IMR-90 (cell line): ENCODE results near the gene CCDC116. TPM values are rescaled to one million over a fixed set of nuclear protein-coding genes. Genes with fewer than 3 reads are reported as not detected.

Experiments
- ATAC-seq: fragments of 200-7000 bp; cut with Tn5 transposase; 2 replicates; pipeline ENCODE4 v1.9.1; 2020; ENCODE audit warnings: low read depth, mild to moderate bottlenecking, moderate library complexity
- Bru-seq: library from RNA; stranded (reverse); fragments of 400-500 nt; gene quantifications from one replicate; lab custom pipeline; 2021; lab: Mats Ljungman, UMichigan
- BruChase-seq, 2 experiments: library from RNA; stranded (reverse); fragments of 400-500 nt; gene quantifications; one replicate each; lab custom pipeline; 2021; lab: Mats Ljungman, UMichigan
- BruUV-seq: library from RNA; stranded (reverse); fragments of 400-500 nt; replicated peaks from 2 replicates; lab custom pipeline; 2021; lab: Mats Ljungman, UMichigan
- CTCF ChIA-PET: fragments of 300-600 bp; formaldehyde crosslinking; extraction: SDS; loops from one replicate; lab custom pipeline; 2021; ENCODE audit warnings: antibody characterized with exemption; lab: Yijun Ruan, JAX
- POLR2A ChIA-PET: fragments of 300-600 bp; sonication (Branson Sonifier 250); formaldehyde crosslinking; loops from one replicate; lab custom pipeline; 2022; ENCODE audit warnings: antibody characterized with exemption; ENCODE audit not compliant: unreplicated experiment; lab: Charles Lee
- DNase-seq: peaks from one replicate; pipeline ENCODE4 v3.0.0; 2013
- H2AFZ ChIP-seq: replicated peaks from 2 replicates; pipeline ENCODE3; 2013; ENCODE audit warnings: low read length, mild to moderate bottlenecking; ENCODE audit not compliant: poor library complexity
- H2AK5ac ChIP-seq: 2 replicates; pipeline ENCODE4 v1.6.1; 2013; ENCODE audit warnings: low read depth, low read length, inconsistent platforms
- H2AK9ac ChIP-seq: replicated peaks from 2 replicates; pipeline ENCODE3; 2013; ENCODE audit warnings: mild to moderate bottlenecking, low read depth, low read length, moderate library complexity; ENCODE audit not compliant: poor library complexity
- H2BK120ac ChIP-seq: 2 replicates; pipeline ENCODE4 v1.6.1; 2013; ENCODE audit warnings: low read depth, low read length, inconsistent platforms
- H2BK15ac ChIP-seq: 3 replicates; pipeline ENCODE4 v1.6.1; 2013; ENCODE audit warnings: low read depth, low read length, inconsistent platforms
- H2BK20ac ChIP-seq: 2 replicates; pipeline ENCODE4 v1.6.1; 2013; ENCODE audit warnings: low read depth, mild to moderate bottlenecking, inconsistent platforms, low read length, moderate library complexity
- H2BK5ac ChIP-seq: 2 replicates; pipeline ENCODE4 v1.6.1; 2013; ENCODE audit warnings: mild to moderate bottlenecking, low read depth, low read length, inconsistent platforms; ENCODE audit not compliant: poor library complexity, severe bottlenecking
- H3K14ac ChIP-seq: replicated peaks from 2 replicates; pipeline ENCODE4 v1.6.1; 2013; ENCODE audit warnings: low read depth, low read length, inconsistent platforms
- H3K18ac ChIP-seq: 2 replicates; pipeline ENCODE4 v1.6.1; 2013; ENCODE audit warnings: low read depth, low read length, control low read depth
- H3K23ac ChIP-seq: 2 replicates; pipeline ENCODE4 v1.6.1; 2013; ENCODE audit warnings: low read depth, low read length, inconsistent platforms
- H3K27ac ChIP-seq: 2 replicates; pipeline ENCODE4 v1.5.1; 2013; ENCODE audit warnings: mild to moderate bottlenecking, control low read depth, low read length; ENCODE audit not compliant: insufficient read depth
- H3K27me3 ChIP-seq: 2 replicates; pipeline ENCODE4 v1.6.1; 2013; ENCODE audit warnings: low read length; ENCODE audit not compliant: control insufficient read depth, insufficient read depth
- H3K36me3 ChIP-seq: 2 replicates; pipeline ENCODE4 v1.6.1; 2013; ENCODE audit warnings: low read length, mixed read lengths; ENCODE audit not compliant: control insufficient read depth, insufficient read depth
- H3K4ac ChIP-seq: 2 replicates; pipeline ENCODE4 v1.6.1; 2013; ENCODE audit warnings: low read depth, low read length, inconsistent platforms
- H3K4me1 ChIP-seq: 2 replicates; pipeline ENCODE4 v1.6.1; 2013; ENCODE audit warnings: low read length, mixed read lengths; ENCODE audit not compliant: control insufficient read depth, insufficient read depth
- H3K4me2 ChIP-seq: 2 replicates; pipeline ENCODE4 v1.6.1; 2013; ENCODE audit warnings: low read depth, mild to moderate bottlenecking, control low read depth, low read length, moderate library complexity
- H3K4me3 ChIP-seq: 2 replicates; pipeline ENCODE4 v1.5.1; 2013; ENCODE audit warnings: low read depth, mild to moderate bottlenecking, control low read depth, low read length, moderate library complexity; ENCODE audit not compliant: insufficient read depth
- H3K56ac ChIP-seq: 2 replicates; pipeline ENCODE4 v1.6.1; 2013; ENCODE audit warnings: low read length, inconsistent platforms; ENCODE audit not compliant: insufficient read depth; ENCODE audit errors: extremely low read depth
- H3K79me1 ChIP-seq, 2 experiments: 2 replicates each; pipeline ENCODE4 v1.6.1; 2013; ENCODE audit warnings: low read length in 2 of 2, inconsistent platforms in 1 of 2, low read depth in 1 of 2
- H3K9ac ChIP-seq: 2 replicates; pipeline ENCODE4 v1.6.1; 2013; ENCODE audit warnings: low read depth, low read length, control low read depth
- H3K9me1 ChIP-seq: 2 replicates; pipeline ENCODE4 v1.6.1; 2013; ENCODE audit warnings: low read length, inconsistent platforms; ENCODE audit not compliant: insufficient read depth
- H3K9me3 ChIP-seq: 2 replicates; pipeline ENCODE4 v1.6.1; 2013; ENCODE audit warnings: low read length; ENCODE audit not compliant: control insufficient read depth, insufficient read depth
- H4K20me1 ChIP-seq: 2 replicates; pipeline ENCODE4 v1.6.1; 2013; ENCODE audit warnings: low read length, inconsistent platforms; ENCODE audit not compliant: insufficient read depth
- H4K5ac ChIP-seq: 2 replicates; pipeline ENCODE4 v1.6.1; 2013; ENCODE audit warnings: mild to moderate bottlenecking, low read depth, low read length, control low read depth
- H4K8ac ChIP-seq, 2 experiments: 2 replicates each; pipeline ENCODE4 v1.6.1; 2013; ENCODE audit warnings: low read depth in 2 of 2, low read length in 2 of 2, control low read depth in 1 of 2, inconsistent platforms in 1 of 2
- H4K91ac ChIP-seq: 2 replicates; pipeline ENCODE4 v1.6.1; 2013; ENCODE audit warnings: low read depth, low read length, inconsistent platforms; ENCODE audit not compliant: insufficient read depth
- MAZ ChIP-seq: IDR thresholded peaks from 2 replicates; pipeline ENCODE4 v1.6.1; 2012; ENCODE audit warnings: low read depth, mild to moderate bottlenecking, low read length, improper control_type of control experiment, moderate library complexity, borderline replicate concordance
- WGBS, 2 experiments: methylation state at CpG; one replicate each; pipeline versions ENCODE4 v1.1.5 to v1.1.7; 2013; ENCODE audit warnings: missing lambda C conversion rate in 2 of 2; ENCODE audit not compliant: insufficient read length in 1 of 2; ENCODE audit errors: extremely low coverage in 2 of 2; 5-methylcytosine and 5-hydroxymethylcytosine counted together
- dilution Hi-C: fragments of 300-500 bp; cut with HindIII; formaldehyde crosslinking; loops from one replicate; pipeline ENCODE4 v1.14.3; 2018; ENCODE audit warnings: low sequenced_read_pairs; ENCODE audit not compliant: unreplicated experiment
- in situ Hi-C: fragments of 300-500 bp; cut with MboI; formaldehyde crosslinking; loops from 3 replicates; pipeline ENCODE4 v1.14.3; 2019; ENCODE audit warnings: low sequenced_read_pairs, inconsistent platforms, mixed read lengths
- intact Hi-C: fragments of 100-400 bp; cut with micrococcal nuclease; formaldehyde crosslinking; loops from 2 replicates; pipeline ENCODE4 v1.10.0; 2022
- long read RNA-seq: library from polyadenylated mRNA; unstranded; transcript quantifications from one replicate; pipeline ENCODE4 v2.0.0, GENCODE V29; 2021; ENCODE audit not compliant: unreplicated experiment
- polyA plus RNA-seq, 3 experiments: library from polyadenylated mRNA; depleted of rRNA; stranded (reverse); fragments of >200 nt; gene quantifications; 2 replicates each; pipeline ENCODE4 v1.2.3, GENCODE V29; 2012; ENCODE audit warnings: low replicate concordance in 1 of 3
- total RNA-seq: library from RNA; depleted of rRNA; stranded (reverse); fragments of >200 nt; gene quantifications from 2 replicates; pipeline ENCODE4 v1.2.3, GENCODE V29; 2012; rRNA removed
- TF ChIP-seq, protein P1 (sequence below): fragments of 150-350 bp; IDR thresholded peaks from 2 replicates; pipeline ENCODE4 v1.6.1; 2016; ENCODE audit warnings: low read depth, mild to moderate bottlenecking, low read length, moderate library complexity, borderline replicate concordance

CCDC116 gene, protein sequence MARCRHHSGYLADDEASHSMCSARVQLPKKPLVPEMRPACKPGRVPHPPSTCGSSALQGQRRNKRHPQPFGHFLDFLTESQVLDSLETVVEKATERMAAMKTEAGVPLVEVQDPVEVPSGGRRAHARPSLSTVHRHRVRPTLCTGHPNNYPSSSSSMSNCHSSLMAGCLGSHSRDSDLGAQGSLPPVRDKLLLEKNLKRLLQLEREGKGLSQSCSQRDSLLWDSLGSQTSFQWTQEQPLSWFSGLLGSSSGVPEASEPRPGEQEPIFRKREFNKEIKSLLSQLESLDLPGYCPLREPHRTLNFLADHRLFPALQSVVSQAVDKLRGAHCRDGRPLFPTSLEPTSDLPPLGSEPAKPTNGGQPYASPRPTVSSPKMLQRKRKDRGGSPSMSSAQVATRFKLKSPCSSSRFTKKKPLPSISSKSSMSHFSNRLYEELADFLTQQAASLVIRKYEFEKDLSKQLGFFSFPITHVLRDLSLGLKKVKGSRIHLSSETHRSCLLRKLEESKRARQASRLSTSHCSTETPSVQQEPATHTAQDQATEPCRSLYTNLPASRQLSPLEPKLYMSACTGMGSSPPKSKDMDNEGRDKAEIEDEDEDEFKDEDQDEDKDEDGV
- total RNA-seq (under 0.01 TPM in 1 of 2 replicates, not detected in the other), polyA plus RNA-seq (2012; rRNA removed) (0.27 and 0.34 TPM in 2 replicates), Bru-seq, nascent RNA (percentile 32 among the genes with signal in this experiment), BruChase-seq, experiment 1, labeled RNA remaining after a 6-hour chase (percentile 34 among the genes with signal in this experiment), BruChase-seq, experiment 2, labeled RNA remaining after a 2-hour chase (percentile 41 among the genes with signal in this experiment)
- 0.10 and 0.84 TPM in 2 replicates for polyA plus RNA-seq (2012; cell fraction: cytosol; rRNA removed)
- 3.5 and 7.3 TPM in 2 replicates for polyA plus RNA-seq (2012; cell fraction: nucleus; rRNA removed; ENCODE audit: low replicate concordance)
- long read RNA-seq, result 0 reads

DNA sequence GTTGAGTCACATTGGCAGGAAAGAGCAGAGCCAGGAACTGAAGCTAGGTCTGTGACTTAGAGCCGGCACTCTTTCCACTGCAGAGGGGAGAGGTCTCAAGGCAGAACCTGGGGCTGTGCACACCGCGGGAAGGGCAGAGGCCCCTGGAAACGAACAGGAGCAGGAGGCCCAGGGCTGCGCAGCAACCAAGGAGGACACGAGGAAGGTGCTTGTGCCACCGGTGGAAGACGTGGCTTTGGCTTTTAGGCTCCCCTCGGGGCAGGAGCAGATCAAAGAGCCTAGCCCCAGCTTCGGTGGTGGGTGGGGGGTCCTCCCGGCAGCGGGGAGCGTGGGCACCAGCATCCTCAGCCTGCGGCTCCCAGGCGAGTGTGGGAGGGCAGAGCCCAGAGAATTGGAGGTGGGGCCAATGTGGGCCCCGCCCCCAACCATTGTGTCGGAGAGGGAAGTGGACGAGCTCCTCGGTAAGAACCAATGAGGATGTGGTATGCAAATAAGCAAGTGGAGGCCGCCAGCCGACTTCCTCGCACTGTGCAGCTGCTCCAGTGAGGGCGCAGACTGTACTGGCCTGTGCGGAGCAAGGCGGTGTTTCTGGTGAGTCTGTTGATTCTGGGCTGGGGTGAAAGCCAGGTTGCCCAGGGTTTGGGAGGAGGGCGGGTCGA, at the start of gene CCDC116:
Gene CCDC116, plus strand, starts transcription at position 524 of the 659 bp plus-strand sequence. CDS start 422 bp downstream, outside the sequence.
- no peak within 1 kb of the TSS for H2AFZ ChIP-seq
- H2AK9ac ChIP-seq, result no peak within 1 kb of the TSS
- no peak within 1 kb of the TSS for H3K27ac ChIP-seq
- H3K56ac ChIP-seq, result no peak within 1 kb of the TSS
- H4K5ac ChIP-seq, result no peak within 1 kb of the TSS
- H3K4me3 ChIP-seq, result no peak within 1 kb of the TSS
- peaks cover 10 to 21% of the 10 kb centered on the region in 2 experiments; a peak in 3 of 4 replicates for H3K79me1 ChIP-seq
- H4K91ac ChIP-seq, result no peak within 1 kb of the TSS
- H3K23ac ChIP-seq, result no peak within 1 kb of the TSS
- H3K36me3 ChIP-seq, result peaks cover 2% of the 10 kb centered on the region; the same call in 1 of the 2 replicates
- H2AK5ac ChIP-seq, result no peak within 1 kb of the TSS
- BruUV-seq, result no TSS peak
- dilution Hi-C loops, result no loop called here
- no peak within 1 kb of the TSS for H3K18ac ChIP-seq
- DNase-seq (no peak), ATAC-seq (no peak)
- WGBS, 2 experiments, result 87% methylated on average over 14 of the region's 27 CpGs; no CpG with 5 or more reads in 1 of the 2 experiments
- H2BK120ac ChIP-seq, result no peak within 1 kb of the TSS
- peaks cover 4% of the 10 kb centered on the region for H3K4me1 ChIP-seq
- no peak within 1 kb of the TSS for H3K4ac ChIP-seq
- H2BK20ac ChIP-seq, result no peak within 1 kb of the TSS
- H3K9me3 ChIP-seq, result no peaks in the 10 kb centered on the region
- H4K20me1 ChIP-seq, result peaks cover 4% of the 10 kb centered on the region; the same call in 1 of the 2 replicates
- no peak for TF ChIP-seq MAZ
- TF ChIP-seq, protein P1, sequence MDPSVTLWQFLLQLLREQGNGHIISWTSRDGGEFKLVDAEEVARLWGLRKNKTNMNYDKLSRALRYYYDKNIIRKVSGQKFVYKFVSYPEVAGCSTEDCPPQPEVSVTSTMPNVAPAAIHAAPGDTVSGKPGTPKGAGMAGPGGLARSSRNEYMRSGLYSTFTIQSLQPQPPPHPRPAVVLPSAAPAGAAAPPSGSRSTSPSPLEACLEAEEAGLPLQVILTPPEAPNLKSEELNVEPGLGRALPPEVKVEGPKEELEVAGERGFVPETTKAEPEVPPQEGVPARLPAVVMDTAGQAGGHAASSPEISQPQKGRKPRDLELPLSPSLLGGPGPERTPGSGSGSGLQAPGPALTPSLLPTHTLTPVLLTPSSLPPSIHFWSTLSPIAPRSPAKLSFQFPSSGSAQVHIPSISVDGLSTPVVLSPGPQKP, result no peak
- no peak within 1 kb of the TSS for H3K9ac ChIP-seq
- H3K27me3 ChIP-seq, result no peaks in the 10 kb centered on the region
- H2BK5ac ChIP-seq, result no peak within 1 kb of the TSS
- ChIA-PET POLR2A (no interaction called here), CTCF (no interaction called here)
- in situ Hi-C loops, result no loop called here
- H4K8ac ChIP-seq, result no peak within 1 kb of the TSS
- no peak within 1 kb of the TSS for H3K4me2 ChIP-seq
- no peak within 1 kb of the TSS for H2BK15ac ChIP-seq
- H3K9me1 ChIP-seq, result no peaks in the 10 kb centered on the region
- intact Hi-C loops, result no loop called here
- H3K14ac ChIP-seq, result no peak within 1 kb of the TSS
